ENCODE results near the gene HPCA. TPM values are rescaled to one million over a fixed set of nuclear protein-coding genes. Genes with fewer than 3 reads are reported as not detected.

HPCA gene
- total RNA-seq, 1 experiment from 2014 or later = 1.2 TPM

DNA sequence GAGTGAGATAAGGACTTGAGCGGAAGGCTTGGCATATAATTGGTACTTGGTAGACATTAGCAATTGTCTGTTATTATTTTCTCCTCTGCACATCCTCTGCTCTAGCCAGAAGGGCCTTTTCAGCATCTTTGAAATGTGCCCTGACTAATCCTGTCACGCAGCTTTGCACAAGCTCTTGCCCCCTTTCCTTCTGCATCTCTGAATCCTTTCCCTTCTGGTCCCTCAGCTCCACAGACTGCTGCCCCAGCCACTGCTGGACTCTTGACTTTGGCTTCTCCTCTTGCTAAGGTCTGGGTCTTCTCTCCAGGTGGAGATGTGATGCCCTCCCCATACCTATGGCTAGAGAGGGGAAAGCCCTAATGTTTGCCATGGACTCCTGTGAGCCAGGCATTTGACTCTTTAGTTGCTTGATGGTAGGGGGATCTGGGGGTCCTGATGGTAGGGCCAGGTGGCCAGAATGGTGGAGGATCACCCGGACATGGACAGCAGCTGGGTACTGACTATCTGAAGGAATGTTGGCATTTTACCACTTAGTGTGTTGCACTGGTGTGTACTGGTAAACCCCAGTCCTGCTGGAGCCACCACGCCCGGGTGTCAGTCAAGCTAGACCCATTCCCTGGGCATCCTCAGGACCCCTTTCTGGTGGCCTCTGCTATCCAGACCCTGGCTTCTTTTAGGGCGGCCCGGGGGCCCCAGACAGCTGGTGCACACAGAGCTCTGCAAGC lies 4.4 kb downstream of the HPCA start:
- Histone ChIP-seq H3K18ac (ENCODE audit: insufficient read length, low read depth, low read length) (no peak overlapping the region), H3K79me2 (ENCODE audit: insufficient read depth, low read length) (no peaks in the 10 kb centered on the region), H3K56ac (ENCODE audit: insufficient read length, low read depth, low read length) (no peak overlapping the region), H2BK5ac (ENCODE audit: insufficient read length, low read length) (no peak overlapping the region), H2BK15ac (ENCODE audit: low read depth, low read length) (no peak overlapping the region), H3K9me3 (ENCODE audit: control insufficient read depth, low read depth, low read length) (no peaks in the 10 kb centered on the region), H3K27ac (ENCODE audit: insufficient read length, low read depth, low read length) (no peak overlapping the region), H2BK20ac (ENCODE audit: low read depth, low read length, poor library complexity, severe bottlenecking) (no peak overlapping the region), H4K91ac (ENCODE audit: insufficient read length, low read depth, low read length) (no peak overlapping the region), H2BK120ac (ENCODE audit: low read depth, low read length, poor library complexity, severe bottlenecking) (no peak overlapping the region), H2BK12ac (ENCODE audit: insufficient read length, low read depth, low read length) (no peak overlapping the region), H3K14ac (ENCODE audit: insufficient read depth, low read length) (no peak overlapping the region), H3K27me3 (ENCODE audit: insufficient read depth, low read length) (no peaks in the 10 kb centered on the region; the same call in 1 of the 2 replicates), H3K79me1 (ENCODE audit: insufficient read depth, low read depth, low read length, poor library complexity, severe bottlenecking) (no peaks in the 10 kb centered on the region), H2AK5ac (ENCODE audit: insufficient read length, low read length) (no peak overlapping the region), H4K20me1 (ENCODE audit: control insufficient read depth, insufficient read depth, insufficient read length) (peaks cover 3% of the 10 kb centered on the region), H3K4me1 (ENCODE audit: insufficient read depth, low read length) (no peaks in the 10 kb centered on the region), H3K23ac (ENCODE audit: insufficient read length, low read depth, low read length) (no peak overlapping the region), H4K5ac (ENCODE audit: insufficient read length, low read depth, low read length) (no peak overlapping the region), H3K4me2 (ENCODE audit: insufficient read depth, insufficient read length, low read length) (no peak overlapping the region), H3K9ac (ENCODE audit: extremely low read depth, insufficient read length, low read length) (no peak overlapping the region), H2AFZ (ENCODE audit: low read length) (no peak overlapping the region), H3K4ac (ENCODE audit: low read depth, low read length) (no peak overlapping the region), H4K8ac (replicated peaks; ENCODE audit: insufficient read length, low read depth, low read length) (no peak overlapping the region), H3K23me2 (ENCODE audit: insufficient read length, low read depth, low read length, poor library complexity, severe bottlenecking) (no peaks in the 10 kb centered on the region), H3T11ph (ENCODE audit: low read length) (no peak overlapping the region)
- no peak overlapping the region for H3K27ac Mint-ChIP-seq
- peaks cover 0 to 14% of the 10 kb centered on the region in 2 experiments; a peak in 2 of 4 replicates for H3K4me1 Mint-ChIP-seq
- WGBS (ENCODE audit: extremely low coverage, insufficient read length, low lambda C conversion rate) = no CpG with 5 or more reads among the region's 7 CpGs
- no peak for DNase-seq
- TF ChIP-seq, protein P1, sequence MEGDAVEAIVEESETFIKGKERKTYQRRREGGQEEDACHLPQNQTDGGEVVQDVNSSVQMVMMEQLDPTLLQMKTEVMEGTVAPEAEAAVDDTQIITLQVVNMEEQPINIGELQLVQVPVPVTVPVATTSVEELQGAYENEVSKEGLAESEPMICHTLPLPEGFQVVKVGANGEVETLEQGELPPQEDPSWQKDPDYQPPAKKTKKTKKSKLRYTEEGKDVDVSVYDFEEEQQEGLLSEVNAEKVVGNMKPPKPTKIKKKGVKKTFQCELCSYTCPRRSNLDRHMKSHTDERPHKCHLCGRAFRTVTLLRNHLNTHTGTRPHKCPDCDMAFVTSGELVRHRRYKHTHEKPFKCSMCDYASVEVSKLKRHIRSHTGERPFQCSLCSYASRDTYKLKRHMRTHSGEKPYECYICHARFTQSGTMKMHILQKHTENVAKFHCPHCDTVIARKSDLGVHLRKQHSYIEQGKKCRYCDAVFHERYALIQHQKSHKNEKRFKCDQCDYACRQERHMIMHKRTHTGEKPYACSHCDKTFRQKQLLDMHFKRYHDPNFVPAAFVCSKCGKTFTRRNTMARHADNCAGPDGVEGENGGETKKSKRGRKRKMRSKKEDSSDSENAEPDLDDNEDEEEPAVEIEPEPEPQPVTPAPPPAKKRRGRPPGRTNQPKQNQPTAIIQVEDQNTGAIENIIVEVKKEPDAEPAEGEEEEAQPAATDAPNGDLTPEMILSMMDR (conservative IDR thresholded peaks at IDR 0.05) = no peak
- peaks cover 69% of the 10 kb centered on the region for H3K27me3 Mint-ChIP-seq (ENCODE audit: low read depth)
- H3K4me3 Mint-ChIP-seq = no peak overlapping the region
- peaks cover 0 to 5% (median 0%) of the 10 kb centered on the region in 3 experiments; a peak in 1 of 7 replicates for H3K36me3 Mint-ChIP-seq (ENCODE audit: insufficient read depth in 1 of 3, low read depth in 3 of 3)
- H3K9me3 Mint-ChIP-seq = peaks cover 5 to 8% of the 10 kb centered on the region in 2 experiments; a peak in 4 of 5 replicates
